Activated CD8-positive, alpha-beta memory T cell treated with anti-CD3 and anti-CD28 coated beads for 36 hours (primary cell): ENCODE data around the gene HNRNPUL2. TPM values are rescaled to one million over a fixed set of nuclear protein-coding genes. Genes with fewer than 3 reads are reported as not detected.

Source experiments
- CTCF ChIA-PET: fragments of 350-600 bp; sonication (Branson Sonifier 250); formaldehyde crosslinking; loops from one replicate; lab custom pipeline; 2021; ENCODE audit warnings: antibody characterized with exemption; lab: Charles Lee
- POLR2A ChIA-PET: fragments of 350-600 bp; sonication (Branson Sonifier 250); formaldehyde crosslinking; loops from one replicate; lab custom pipeline; 2021; ENCODE audit warnings: antibody characterized with exemption; lab: Charles Lee
- total RNA-seq, 2 experiments: library from RNA; stranded (reverse); gene quantifications; one replicate each; pipeline ENCODE4 v1.2.3, GENCODE V29; 2021

The HNRNPUL2 gene
- total RNA-seq, 2 experiments from 2014 or later, result 56.2 to 61.9 TPM

GRCh38 chr11:62666259-62666926 is 60.9 kb downstream of the HNRNPUL2 start:
- ChIA-PET CTCF (interaction anchor here (1.0 to 2.0 kb wide), 5 partner anchors 12 to 75 kb away, joined by 3 to 10 read pairs (median 8); partner anchors contain the start of genes GANAB, INTS5, TUT1 and UBXN1), POLR2A (interaction anchor here (0.5 to 4.0 kb wide), 11 partner anchors 19 to 177 kb away, joined by 3 to 45 read pairs (median 7); partner anchors contain the start of genes B3GAT3, EEF1G, EML3 and GANAB)

- CTCF ChIA-PET, result interaction anchor here (0.6 to 2.0 kb wide), 12 partner anchors 8 to 241 kb away, joined by 3 to 10 read pairs (median 4); partner anchors contain the start of genes B3GAT3, GANAB, INTS5 and TUT1
- POLR2A ChIA-PET, result interaction anchor here (0.7 to 4.0 kb wide), 29 partner anchors 8 to 190 kb away, joined by 3 to 45 read pairs (median 5); partner anchors contain the start of genes B3GAT3, EEF1G, EML3 and GANAB
Measured at GRCh38 chr11:62665599-62666258, 61.5 kb downstream of the HNRNPUL2 start.

- POLR2A ChIA-PET, result interaction anchor here (0.5 to 4.0 kb wide), 33 partner anchors 8 to 997 kb away, joined by 3 to 45 read pairs (median 5); partner anchors contain the start of genes B3GAT3, EEF1G, EML3 and GANAB
Measured at GRCh38 chr11:62665075-62665598, 62.1 kb downstream of the HNRNPUL2 start, which contains the start of the genes C11orf98 and CSKMT. Gene C11orf98 (minus strand): TSS chr11:62665210. CDS start chr11:62665169, 41 bp downstream. Gene CSKMT (plus strand): TSS chr11:62665312. CDS start chr11:62665880, 568 bp downstream.

GRCh38 chr11:62664405-62665074 is 62.7 kb downstream of the HNRNPUL2 start:
- ChIA-PET CTCF (interaction anchor here (0.6 to 2.0 kb wide), 14 partner anchors 9 to 240 kb away, joined by 3 to 10 read pairs (median 4); partner anchors contain the start of genes B3GAT3, GANAB, INTS5 and TUT1), POLR2A (interaction anchor here (0.5 to 4.0 kb wide), 34 partner anchors 9 to 997 kb away, joined by 3 to 45 read pairs (median 5); partner anchors contain the start of genes B3GAT3, EEF1G, EML3 and GANAB)

More at GRCh38 chr11:62665075-62665598, 62.1 kb downstream of the HNRNPUL2 start, which contains the start of the genes C11orf98 and CSKMT:
- CTCF ChIA-PET, result interaction anchor here (0.6 to 2.0 kb wide), 13 partner anchors 9 to 241 kb away, joined by 3 to 10 read pairs (median 4); partner anchors contain the start of genes B3GAT3, GANAB, INTS5 and TUT1

Other genes starting within 250 kb of the HNRNPUL2 start
- 10 to 100 TPM; 70.7 to 75.1 TPM for gene AHNAK, start 180.7 kb downstream of the HNRNPUL2 start, total RNA-seq
- gene EEF1G, start 153.6 kb downstream of the HNRNPUL2 start, total RNA-seq, result 1,000 to 10,000 TPM; 1,860 to 1,862 TPM
- gene TUT1, start 135.9 kb downstream of the HNRNPUL2 start, total RNA-seq, result 10 to 100 TPM; 30.9 to 33.0 TPM
- 100 to 1,000 TPM; 214 to 216 TPM for gene MTA2, start 125.6 kb downstream of the HNRNPUL2 start, total RNA-seq
- gene EML3, start 114.7 kb downstream of the HNRNPUL2 start, total RNA-seq, result 100 to 1,000 TPM; 126 to 131 TPM
- gene ROM1, start 114.2 kb downstream of the HNRNPUL2 start, total RNA-seq, result 1 to 10 TPM; 3.0 to 3.2 TPM
- gene B3GAT3, start 105.5 kb downstream of the HNRNPUL2 start, total RNA-seq, result 10 to 100 TPM; 72.5 to 77.8 TPM
- 100 to 1,000 TPM; 214 to 215 TPM for gene GANAB, start 80.8 kb downstream of the HNRNPUL2 start, total RNA-seq
- 10 to 100 TPM; 43.9 to 44.5 TPM for gene INTS5, start 74.2 kb downstream of the HNRNPUL2 start, total RNA-seq
- 100 to 1,000 TPM; 160 to 172 TPM for gene C11orf98, start 62.2 kb downstream of the HNRNPUL2 start, total RNA-seq
- 10 to 100 TPM; 46.9 to 51.0 TPM for gene CSKMT, start 62.1 kb downstream of the HNRNPUL2 start, total RNA-seq
- gene UQCC3, start 55.8 kb downstream of the HNRNPUL2 start, total RNA-seq, result 1 to 10 TPM; 5.3 to 6.0 TPM
- 10 to 100 TPM; 21.3 to 24.6 TPM for gene LBHD1, start 55.2 kb downstream of the HNRNPUL2 start, total RNA-seq
- 100 to 1,000 TPM; 129 TPM for gene UBXN1, start 48.4 kb downstream of the HNRNPUL2 start, total RNA-seq
- under 1 TPM; 0.10 to 0.13 TPM for gene LRRN4CL, start 37.9 kb downstream of the HNRNPUL2 start, total RNA-seq
- 10 to 100 TPM; 32.9 to 39.1 TPM for gene BSCL2, start 20.0 kb downstream of the HNRNPUL2 start, total RNA-seq
- not detected for gene GNG3, start 19.8 kb downstream of the HNRNPUL2 start, total RNA-seq
- 10 to 100 TPM; 31.6 to 33.2 TPM for gene TTC9C, start 1.0 kb upstream of the HNRNPUL2 start, total RNA-seq
- 1 to 10 TPM; 9.3 to 9.8 TPM for gene ZBTB3, start 26.7 kb upstream of the HNRNPUL2 start, total RNA-seq
- 100 to 1,000 TPM; 137 to 146 TPM for gene POLR2G, start 34.1 kb upstream of the HNRNPUL2 start, total RNA-seq
- 10 to 100 TPM; 17.5 to 18.6 TPM for gene TAF6L, start 43.9 kb upstream of the HNRNPUL2 start, total RNA-seq
- 10 to 100 TPM; 36.1 to 42.7 TPM for gene TMEM179B, start 59.9 kb upstream of the HNRNPUL2 start, total RNA-seq
- 10 to 100 TPM; 12.4 to 13.1 TPM for gene TMEM223, start 64.5 kb upstream of the HNRNPUL2 start, total RNA-seq
- 10 to 100 TPM; 93.1 to 95.4 TPM for gene NXF1, start 78.0 kb upstream of the HNRNPUL2 start, total RNA-seq
- 10 to 100 TPM; 24.9 to 27.0 TPM for gene STX5, start 104.6 kb upstream of the HNRNPUL2 start, total RNA-seq
- gene TEX54, start 105.4 kb upstream of the HNRNPUL2 start, total RNA-seq, result 1 to 10 TPM in 1 of 2 experiments, not detected in 1; 1.4 TPM
- gene WDR74, start 112.1 kb upstream of the HNRNPUL2 start, total RNA-seq, result 100 to 1,000 TPM; 122 to 124 TPM
- gene SLC3A2, start 153.4 kb upstream of the HNRNPUL2 start, total RNA-seq, result 100 to 1,000 TPM; 443 to 455 TPM
- not detected for gene CHRM1, start 193.9 kb upstream of the HNRNPUL2 start, total RNA-seq